HEK293T (cell line): ENCODE measurements around the gene ACSL5.
A peak's percentile ranks its signal among the peaks of the same experiment; 100 is the strongest.

Experiments used
- CTCF ChIA-PET: fragments of 350-600 bp; formaldehyde crosslinking; extraction: SDS; loops from one replicate; lab custom pipeline; 2021; ENCODE audit warnings: antibody characterized with exemption, inconsistent platforms; lab: Yijun Ruan, JAX
- POLR2A ChIA-PET: fragments of 350-600 bp; formaldehyde crosslinking; extraction: SDS; loops from one replicate; lab custom pipeline; 2020; ENCODE audit warnings: antibody characterized with exemption, inconsistent platforms; lab: Yijun Ruan, JAX
- DNase-seq: peaks from one replicate; pipeline ENCODE4 v3.0.0; 2012; ENCODE audit warnings: mixed read lengths; ENCODE audit errors: extremely low spot score
- ARNT ChIP-seq: fragments of 450-650 bp; IDR thresholded peaks from 2 replicates; pipeline ENCODE4 v1.6.1; 2017; ENCODE audit warnings: mild to moderate bottlenecking
- BHLHE40 ChIP-seq: fragments of 450-650 bp; IDR thresholded peaks from 2 replicates; pipeline ENCODE4 v1.6.1; 2016; ENCODE audit warnings: mild to moderate bottlenecking, moderate library complexity, borderline replicate concordance
- CTBP1 ChIP-seq: fragments of 450-650 bp; IDR thresholded peaks from 2 replicates; pipeline ENCODE4 v1.6.1; 2016; ENCODE audit warnings: borderline replicate concordance
- ELF4 ChIP-seq: fragments of 450-650 bp; IDR thresholded peaks from 2 replicates; pipeline ENCODE4 v1.6.1; 2017; ENCODE audit warnings: antibody characterized with exemption
- FOXA1 ChIP-seq: fragments of 450-650 bp; IDR thresholded peaks from 2 replicates; pipeline ENCODE4 v1.6.1; 2016; ENCODE audit warnings: mild to moderate bottlenecking
- FOXK2 ChIP-seq: fragments of 450-650 bp; IDR thresholded peaks from 2 replicates; pipeline ENCODE4 v1.6.1; 2016; ENCODE audit warnings: mild to moderate bottlenecking
- FOXM1 ChIP-seq: fragments of 450-650 bp; IDR thresholded peaks from 2 replicates; pipeline ENCODE4 v1.6.1; 2017; ENCODE audit warnings: mild to moderate bottlenecking, borderline replicate concordance
- HDGF ChIP-seq: fragments of 450-650 bp; IDR thresholded peaks from 2 replicates; pipeline ENCODE4 v1.6.1; 2017; ENCODE audit warnings: antibody characterized with exemption, borderline replicate concordance
- L3MBTL2 ChIP-seq: fragments of 450-650 bp; conservative IDR thresholded peaks from 2 replicates; pipeline ENCODE4 v1.6.1; 2016; ENCODE audit warnings: mild to moderate bottlenecking
- LEF1 ChIP-seq: fragments of 450-650 bp; IDR thresholded peaks from 2 replicates; pipeline ENCODE4 v1.6.1; 2017; ENCODE audit warnings: mild to moderate bottlenecking, borderline replicate concordance
- NFRKB ChIP-seq: fragments of 450-650 bp; IDR thresholded peaks from 2 replicates; pipeline ENCODE4 v1.6.1; 2016; ENCODE audit warnings: mild to moderate bottlenecking, moderate library complexity
- SP1 ChIP-seq: fragments of 450-650 bp; IDR thresholded peaks from 2 replicates; pipeline ENCODE4 v1.6.1; 2017
- SUZ12 ChIP-seq: fragments of 450-650 bp; IDR thresholded peaks from 2 replicates; pipeline ENCODE4 v1.6.1; 2016; ENCODE audit warnings: mild to moderate bottlenecking
- TARDBP ChIP-seq: fragments of 450-650 bp; IDR thresholded peaks from 2 replicates; pipeline ENCODE4 v1.6.1; 2016
- ZNF384 ChIP-seq: fragments of 450-650 bp; IDR thresholded peaks from 2 replicates; pipeline ENCODE4 v1.6.1; 2016
- TF ChIP-seq, protein P1 (sequence below): fragments of 450-650 bp; IDR thresholded peaks from 2 replicates; pipeline ENCODE4 v1.6.1; 2016

Gene ACSL5

DNA sequence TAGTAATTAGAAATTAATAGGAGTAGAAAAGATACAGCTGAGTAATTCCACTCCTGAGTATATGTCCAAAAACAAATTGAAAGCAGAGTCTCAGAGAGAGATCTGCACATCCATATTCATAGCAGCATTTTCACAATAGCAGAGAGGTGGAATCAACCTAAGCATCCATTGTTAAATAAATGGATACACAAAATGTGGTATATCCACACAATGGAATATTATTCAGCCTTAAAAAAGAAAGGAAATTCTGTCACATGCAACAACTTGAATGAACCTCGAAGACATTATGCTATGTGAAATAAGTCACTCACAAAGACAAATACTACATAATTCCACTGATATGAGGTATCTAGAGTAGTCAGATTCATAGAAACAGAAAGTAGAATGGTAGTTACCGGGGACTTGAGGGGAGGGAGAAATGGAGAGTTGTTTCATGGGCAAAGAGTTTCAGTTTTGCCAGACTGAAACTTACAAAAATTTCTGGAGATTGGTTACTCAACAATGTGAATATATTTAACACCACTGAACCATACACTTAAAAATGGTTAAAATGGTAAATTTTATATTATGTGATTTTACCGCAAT lies 91.5 kb downstream of the ACSL5 start:
- no peak for DNase-seq
- ChIA-PET CTCF (no interaction called here), POLR2A (no interaction called here)
- TF ChIP-seq FOXK2 (no peak), TARDBP (no peak), CTBP1 (no peak), ELF4 (no peak), LEF1 (no peak), NFRKB (no peak), HDGF (no peak), BHLHE40 (no peak)

DNA sequence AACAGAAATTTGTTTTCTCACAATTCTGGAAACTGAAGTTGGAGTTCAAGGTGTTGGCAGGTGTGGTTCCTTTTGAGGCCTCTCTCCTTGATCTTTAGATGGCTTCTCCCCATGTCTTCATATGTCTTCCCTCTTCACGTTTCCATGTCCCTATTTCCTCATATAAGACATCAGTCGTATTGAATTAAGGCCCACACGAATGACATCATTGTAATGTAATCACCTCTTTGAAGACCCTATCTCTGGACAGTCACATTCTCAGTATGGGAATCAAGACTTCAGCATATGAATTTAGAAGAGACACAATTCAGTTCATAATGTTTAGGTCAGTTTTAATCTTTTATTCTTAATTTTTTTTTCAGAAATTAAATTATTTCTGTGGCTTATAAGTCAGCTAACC lies 92.9 kb downstream of the ACSL5 start:
- DNase-seq = no peak
- POLR2A ChIA-PET = no interaction called here
- TF ChIP-seq HDGF = no peak
- no peak for TF ChIP-seq BHLHE40
- no peak for TF ChIP-seq FOXK2
- TF ChIP-seq, protein P1, sequence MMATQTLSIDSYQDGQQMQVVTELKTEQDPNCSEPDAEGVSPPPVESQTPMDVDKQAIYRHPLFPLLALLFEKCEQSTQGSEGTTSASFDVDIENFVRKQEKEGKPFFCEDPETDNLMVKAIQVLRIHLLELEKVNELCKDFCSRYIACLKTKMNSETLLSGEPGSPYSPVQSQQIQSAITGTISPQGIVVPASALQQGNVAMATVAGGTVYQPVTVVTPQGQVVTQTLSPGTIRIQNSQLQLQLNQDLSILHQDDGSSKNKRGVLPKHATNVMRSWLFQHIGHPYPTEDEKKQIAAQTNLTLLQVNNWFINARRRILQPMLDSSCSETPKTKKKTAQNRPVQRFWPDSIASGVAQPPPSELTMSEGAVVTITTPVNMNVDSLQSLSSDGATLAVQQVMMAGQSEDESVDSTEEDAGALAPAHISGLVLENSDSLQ = no peak
- no peak for TF ChIP-seq SP1
- TF ChIP-seq TARDBP = no peak
- no peak for TF ChIP-seq ZNF384
- no peak for TF ChIP-seq FOXA1
- no peak for TF ChIP-seq ARNT
- TF ChIP-seq L3MBTL2 = no peak
- TF ChIP-seq CTBP1 = no peak
- no peak for TF ChIP-seq SUZ12
- no peak for TF ChIP-seq FOXM1
- TF ChIP-seq LEF1 = no peak
- TF ChIP-seq NFRKB = no peak
- TF ChIP-seq ELF4 = no peak
- CTCF ChIA-PET = no interaction called here

DNA sequence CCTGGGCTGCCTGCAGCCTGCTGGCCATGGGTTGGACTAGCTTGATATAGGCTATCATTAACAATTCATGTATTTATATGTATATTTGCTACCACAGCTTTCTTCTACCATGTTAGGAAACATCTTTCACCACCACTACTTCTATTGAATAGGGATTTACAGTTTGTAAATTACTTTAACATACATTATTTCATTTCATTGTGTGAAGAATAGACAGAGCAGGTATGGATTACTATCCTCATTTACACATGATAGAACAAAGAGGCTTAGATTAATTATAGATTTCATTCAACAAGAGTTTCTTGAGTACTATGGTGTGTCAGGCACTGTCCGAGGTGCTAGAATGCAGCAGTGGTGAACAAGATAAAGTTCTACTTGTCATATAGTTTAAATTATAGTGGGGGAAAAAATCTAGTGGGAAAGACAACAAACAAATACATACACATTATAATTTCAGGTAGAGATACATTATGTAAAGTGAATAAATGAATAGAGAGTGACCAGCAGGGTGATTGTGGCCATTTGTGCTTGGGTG lies 93.7 kb downstream of the ACSL5 start:
- DNase-seq = no peak
- ChIA-PET CTCF (no interaction called here), POLR2A (no interaction called here)
- no peak for TF ChIP-seq ELF4
- TF ChIP-seq CTBP1 = no peak

DNA sequence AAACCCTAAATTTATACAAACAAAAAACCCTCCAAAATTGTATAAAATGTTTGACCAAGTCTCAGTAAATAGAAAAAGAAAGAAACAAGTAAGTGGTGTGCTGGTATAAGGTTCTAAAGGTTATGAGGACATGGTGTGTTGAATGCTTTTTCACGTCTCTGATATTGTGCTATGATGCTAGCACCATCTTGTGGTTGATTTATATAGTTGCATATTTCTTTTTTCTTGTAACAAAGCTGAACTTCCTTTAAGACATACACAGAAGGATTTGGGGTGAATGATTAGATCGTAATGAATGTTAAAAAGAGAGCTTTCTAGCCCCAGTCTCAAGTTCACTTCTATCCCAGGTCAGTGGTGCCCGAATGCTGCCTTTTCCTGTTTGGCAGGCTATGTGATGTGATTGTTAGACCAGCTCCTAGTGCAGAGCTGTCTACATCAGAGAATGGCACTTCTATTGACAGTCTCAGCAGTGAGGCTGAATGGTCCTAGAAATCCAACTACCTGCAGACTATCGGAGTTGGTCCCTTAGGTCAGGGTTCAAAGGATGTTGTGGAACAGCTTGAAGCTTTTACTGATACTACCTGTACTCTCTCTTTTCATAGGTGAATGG lies 98.1 kb downstream of the ACSL5 start:
- POLR2A ChIA-PET = no interaction called here
- TF ChIP-seq ELF4 (no peak), SP1 (no peak), TARDBP (no peak), ARNT (no peak), ZNF384 (no peak), FOXK2 (no peak), LEF1 (no peak), SUZ12 (no peak)
- TF ChIP-seq, protein P1 = no peak
- CTCF ChIA-PET = interaction anchor here (0.6 to 1.4 kb wide), 11 partner anchors 9 to 1048 kb away, joined by 3 to 10 read pairs (median 3); no protein-coding TSS in a partner anchor
- peak; percentile 65 for DNase-seq

DNA sequence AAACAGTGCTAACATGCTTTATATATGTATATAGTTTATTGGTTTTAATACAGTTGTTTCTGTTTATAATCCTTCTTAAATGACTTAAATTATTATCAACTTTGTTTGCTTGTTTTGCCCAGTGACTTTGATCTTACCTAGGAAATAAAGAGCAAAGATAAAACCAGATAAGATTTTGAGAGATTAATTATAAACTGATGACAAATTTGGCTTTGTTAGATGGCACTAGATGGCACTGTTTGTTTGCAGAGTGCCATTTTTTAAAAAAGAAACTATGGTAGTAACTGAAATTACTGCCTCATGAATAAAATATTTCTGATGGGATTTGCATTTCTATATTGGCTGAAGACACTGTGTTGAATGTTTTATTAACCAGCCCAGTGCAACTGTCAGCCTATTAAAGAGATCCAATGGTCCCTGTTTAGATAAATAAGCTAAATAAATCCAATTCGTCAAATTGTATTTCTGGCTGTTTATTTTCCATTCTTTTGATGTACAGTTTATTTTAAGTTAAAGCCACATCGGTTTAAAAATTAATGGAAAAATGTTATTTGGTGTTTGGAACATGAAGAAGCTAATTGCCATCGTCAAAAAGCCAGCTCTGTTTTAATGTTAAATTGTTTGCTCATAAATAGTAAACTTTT lies 101.8 kb downstream of the ACSL5 start:
- TF ChIP-seq SUZ12 (no peak), FOXM1 (no peak), HDGF (no peak), NFRKB (no peak), L3MBTL2 (no peak), SP1 (no peak), FOXA1 (no peak), ZNF384 (no peak), TARDBP (no peak), FOXK2 (no peak), LEF1 (no peak), CTBP1 (no peak), ELF4 (no peak), BHLHE40 (no peak), ARNT (no peak)
- TF ChIP-seq, protein P1 = no peak
- CTCF ChIA-PET = interaction anchor here (0.9 kb wide), 1 partner anchor 1045 kb away, joined by 3 read pairs; no protein-coding TSS in a partner anchor
- POLR2A ChIA-PET = no interaction called here
- no peak for DNase-seq
